CD14-positive monocyte (primary cell): ENCODE measurements around the gene GLYR1. TPM values are rescaled to one million over a fixed set of nuclear protein-coding genes. Genes with fewer than 3 reads are reported as not detected.

Experiments used
- DNase-seq, 3 donors: peaks; one replicate each; pipeline ENCODE4 v3.0.0-alpha.2; 2011 to 2022
- H2AFZ ChIP-seq: 2 replicates; pipeline ENCODE4 v1.6.0; 2012; ENCODE audit warnings: mild to moderate bottlenecking, low read depth, low read length, inconsistent platforms; ENCODE audit not compliant: insufficient read depth, poor library complexity, severe bottlenecking
- H3K27ac ChIP-seq, 2 donors: 1 replicate in 1 of 2; 2 replicates in 1 of 2; pipeline ENCODE4 v1.5.1; 2012 to 2013; ENCODE audit warnings: low read length in 2 of 2, control low read depth in 1 of 2, inconsistent platforms in 1 of 2, low read depth in 1 of 2, mild to moderate bottlenecking in 1 of 2
- H3K27me3 ChIP-seq, 2 donors: one replicate each; pipeline versions ENCODE4 v1.6.0 to v1.6.1; 2011 to 2013; ENCODE audit warnings: low read length in 2 of 2; ENCODE audit not compliant: control insufficient read depth in 2 of 2, insufficient read depth in 2 of 2
- H3K36me3 ChIP-seq, 2 donors: replicated peaks in 1 of 2; 1 replicate in 1 of 2; 2 replicates in 1 of 2; pipeline versions ENCODE4 v1.5.1 to v1.6.1; 2012 to 2013; ENCODE audit warnings: low read length in 2 of 2, control low read depth in 1 of 2, inconsistent platforms in 1 of 2, mild to moderate bottlenecking in 1 of 2; ENCODE audit not compliant: insufficient read depth in 2 of 2, control insufficient read depth in 1 of 2
- H3K4me1 ChIP-seq, 2 donors: 1 replicate in 1 of 2; 2 replicates in 1 of 2; pipeline versions ENCODE4 v1.5.1 to v1.6.1; 2012 to 2013; ENCODE audit warnings: low read length in 2 of 2, control low read depth in 1 of 2, inconsistent platforms in 1 of 2, mild to moderate bottlenecking in 1 of 2, moderate library complexity in 1 of 2; ENCODE audit not compliant: insufficient read depth in 2 of 2, control insufficient read depth in 1 of 2
- H3K4me2 ChIP-seq: replicated peaks from 2 replicates; pipeline ENCODE3; 2012; ENCODE audit warnings: low read length, moderate library complexity, mild to moderate bottlenecking; ENCODE audit not compliant: poor library complexity, severe bottlenecking; ENCODE audit errors: extremely low read depth
- H3K4me3 ChIP-seq, 3 experiments: fragments of 200-600 bp in 1 of 3; sonication (generic) in 1 of 3; replicated peaks in 1 of 3; 1 replicate in 2 of 3; 2 replicates in 1 of 3; pipeline ENCODE4 v1.5.1; 2011 to 2013; ENCODE audit warnings: low read length in 3 of 3, mild to moderate bottlenecking in 3 of 3, control low read depth in 2 of 3, low read depth in 2 of 3, inconsistent platforms in 1 of 3, moderate library complexity in 1 of 3
- H3K79me2 ChIP-seq: 2 replicates; pipeline ENCODE4 v1.6.0; 2012; ENCODE audit warnings: mild to moderate bottlenecking, control low read depth, inconsistent platforms, low read length, moderate library complexity; ENCODE audit not compliant: insufficient read depth
- H3K9ac ChIP-seq: 2 replicates; pipeline ENCODE4 v1.6.0; 2017; ENCODE audit warnings: low read length, mild to moderate bottlenecking; ENCODE audit not compliant: insufficient read depth, poor library complexity, severe bottlenecking
- H3K9me3 ChIP-seq, 2 donors: replicated peaks in 1 of 2; 1 replicate in 1 of 2; 2 replicates in 1 of 2; pipeline versions ENCODE4 v1.5.1 to v1.6.1; 2012 to 2013; ENCODE audit warnings: low read length in 2 of 2, control low read depth in 1 of 2; ENCODE audit not compliant: control insufficient read depth in 1 of 2, insufficient read depth in 1 of 2
- H4K20me1 ChIP-seq: 2 replicates; pipeline ENCODE4 v1.6.0; 2012; ENCODE audit warnings: mild to moderate bottlenecking, low read length, control low read depth, moderate library complexity; ENCODE audit not compliant: insufficient read depth
- H3K27ac Mint-ChIP-seq, 7 donors: one replicate each; pipeline ENCODE4 v1.8.0; 2020; ENCODE audit warnings: mild to moderate bottlenecking in 7 of 7, mixed read lengths in 7 of 7, moderate library complexity in 6 of 7, inconsistent platforms in 2 of 7
- H3K27me3 Mint-ChIP-seq, 3 donors: one replicate each; pipeline ENCODE4 v1.8.0; 2021 to 2022; ENCODE audit warnings: low read depth in 3 of 3, mild to moderate bottlenecking in 3 of 3, mixed read lengths in 3 of 3, moderate library complexity in 3 of 3, inconsistent platforms in 1 of 3
- H3K36me3 Mint-ChIP-seq, 2 donors: one replicate each; pipeline ENCODE4 v1.8.0; 2020; ENCODE audit warnings: mixed read lengths in 2 of 2, inconsistent platforms in 1 of 2, mild to moderate bottlenecking in 1 of 2
- H3K4me1 Mint-ChIP-seq: one replicate; pipeline ENCODE4 v1.8.0; 2020; ENCODE audit warnings: mild to moderate bottlenecking, mixed read lengths
- H3K4me3 Mint-ChIP-seq, 2 donors: one replicate each; pipeline ENCODE4 v1.8.0; 2020; ENCODE audit warnings: mild to moderate bottlenecking in 2 of 2, mixed read lengths in 2 of 2, moderate library complexity in 1 of 2
- H3K9me3 Mint-ChIP-seq, 7 donors: one replicate each; pipeline ENCODE4 v1.8.0; 2020 to 2022; ENCODE audit warnings: mixed read lengths in 7 of 7, mild to moderate bottlenecking in 6 of 7, moderate library complexity in 6 of 7, inconsistent platforms in 2 of 7
- CTCF ChIP-seq: fragments of 200-600 bp; IDR thresholded peaks from one replicate; pipeline ENCODE4 v1.8.0; 2022; ENCODE audit warnings: antibody characterized with exemption, mild to moderate bottlenecking
- WGBS: methylation state at CpG from one replicate; pipeline ENCODE4 v1.1.5; 2013; ENCODE audit warnings: missing lambda C conversion rate; ENCODE audit not compliant: insufficient coverage; 5-methylcytosine and 5-hydroxymethylcytosine counted together
- intact Hi-C, 2 donors: fragments of 100-400 bp; cut with micrococcal nuclease; formaldehyde crosslinking; loops; one replicate each; pipeline versions ENCODE4 v1.15.0 to v1.15.1; 2023
- polyA plus RNA-seq, 3 donors: library from polyadenylated mRNA; depleted of rRNA in 1 of 3; unstranded in 2 of 3; stranded (reverse) in 1 of 3; fragments of 300-500 nt in 2 of 3; fragments of >200 nt in 1 of 3; fragmentation: Illumina TruSeq in 2 of 3; gene quantifications; 1 replicate in 2 of 3; 2 replicates in 1 of 3; pipeline ENCODE4 v1.2.3, GENCODE V29; 2012 to 2021

The GLYR1 gene
- polyA plus RNA-seq, 3 donors: 34.2 to 41.9 (median 39.3) TPM

- no peaks in the 10 kb centered on the region for H3K9me3 ChIP-seq
- no peak for TF ChIP-seq CTCF
- intact Hi-C loops: no loop called here
- peaks cover 44 to 56% of the 10 kb centered on the region in 2 donors for H3K36me3 ChIP-seq
- Mint-ChIP-seq H3K36me3 (peaks cover 31 to 62% of the 10 kb centered on the region in 2 donors), H3K9me3 (peaks cover 0 to under 1% (median 0%) of the 10 kb centered on the region in 7 donors), H3K4me1 (peaks cover 37% of the 10 kb centered on the region), H3K27me3 (peaks cover 0 to 2% (median 0%) of the 10 kb centered on the region in 3 donors), H3K4me3 (no peak overlapping the region), H3K27ac (peak overlapping the region in 6 of 7 donors; percentile 1 to 97 (median 76))
- peaks cover 35 to 41% of the 10 kb centered on the region in 2 donors for H3K4me1 ChIP-seq
- no peak for DNase-seq
- peak overlapping the region in 1 of 2 donors; percentile 86 for H3K27ac ChIP-seq
- no peak overlapping the region for H3K9ac ChIP-seq
- H3K4me3 ChIP-seq: no peak overlapping the region
- no peak overlapping the region for H2AFZ ChIP-seq
- no peaks in the 10 kb centered on the region for H3K27me3 ChIP-seq
- 95% methylated on average over 8 of the region's 11 CpGs for WGBS
- no peaks in the 10 kb centered on the region for H4K20me1 ChIP-seq
- H3K79me2 ChIP-seq: peaks cover 23% of the 10 kb centered on the region
- H3K4me2 ChIP-seq: no peak overlapping the region
These were observed 41.9 kb downstream of the GLYR1 start for GRCh38 chr16:4805231-4805630.

- Histone ChIP-seq H3K27ac (peak overlapping the region; percentile 77 to 86), H3K9me3 (no peaks in the 10 kb centered on the region), H3K79me2 (peaks cover 34% of the 10 kb centered on the region), H3K36me3 (peaks cover 44 to 53% of the 10 kb centered on the region in 2 donors), H3K27me3 (no peaks in the 10 kb centered on the region), H3K9ac (no peak overlapping the region), H3K4me1 (peaks cover 40 to 48% of the 10 kb centered on the region in 2 donors), H4K20me1 (no peaks in the 10 kb centered on the region), H2AFZ (no peak overlapping the region), H3K4me2 (peak overlapping the region; percentile 98), H3K4me3 (peak overlapping the region in 1 of 3 experiments; percentile 92)
- H3K9me3 Mint-ChIP-seq: no peaks in the 10 kb centered on the region
- peaks cover 27 to 59% of the 10 kb centered on the region in 2 donors for H3K36me3 Mint-ChIP-seq
- DNase-seq: no peak
- peaks cover 0 to 2% (median 0%) of the 10 kb centered on the region in 3 donors for H3K27me3 Mint-ChIP-seq
- intact Hi-C loops: loop anchor here (2.0 to 5.0 kb wide), 4 partner anchors 37 to 72 kb away; partner anchors contain the start of genes ANKS3 (in 2 of the 2), DNAAF8 (in 2 of the 2), GLYR1 (in 2 of the 2) and UBN1 (in 2 of the 2)
- peaks cover 42% of the 10 kb centered on the region for H3K4me1 Mint-ChIP-seq
- peak overlapping the region; percentile 87 to 89 for H3K4me3 Mint-ChIP-seq
- peak overlapping the region; percentile 86 to 97 (median 96) for H3K27ac Mint-ChIP-seq
- TF ChIP-seq CTCF: no peak
- WGBS: 75% methylated on average over 22 of the region's 26 CpGs
These were observed 43.0 kb downstream of the GLYR1 start for GRCh38 chr16:4803898-4804762.
